ENCODE results near the gene RUSC2.

- TF ChIP-seq, protein P1, sequence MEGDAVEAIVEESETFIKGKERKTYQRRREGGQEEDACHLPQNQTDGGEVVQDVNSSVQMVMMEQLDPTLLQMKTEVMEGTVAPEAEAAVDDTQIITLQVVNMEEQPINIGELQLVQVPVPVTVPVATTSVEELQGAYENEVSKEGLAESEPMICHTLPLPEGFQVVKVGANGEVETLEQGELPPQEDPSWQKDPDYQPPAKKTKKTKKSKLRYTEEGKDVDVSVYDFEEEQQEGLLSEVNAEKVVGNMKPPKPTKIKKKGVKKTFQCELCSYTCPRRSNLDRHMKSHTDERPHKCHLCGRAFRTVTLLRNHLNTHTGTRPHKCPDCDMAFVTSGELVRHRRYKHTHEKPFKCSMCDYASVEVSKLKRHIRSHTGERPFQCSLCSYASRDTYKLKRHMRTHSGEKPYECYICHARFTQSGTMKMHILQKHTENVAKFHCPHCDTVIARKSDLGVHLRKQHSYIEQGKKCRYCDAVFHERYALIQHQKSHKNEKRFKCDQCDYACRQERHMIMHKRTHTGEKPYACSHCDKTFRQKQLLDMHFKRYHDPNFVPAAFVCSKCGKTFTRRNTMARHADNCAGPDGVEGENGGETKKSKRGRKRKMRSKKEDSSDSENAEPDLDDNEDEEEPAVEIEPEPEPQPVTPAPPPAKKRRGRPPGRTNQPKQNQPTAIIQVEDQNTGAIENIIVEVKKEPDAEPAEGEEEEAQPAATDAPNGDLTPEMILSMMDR (IDR thresholded peaks at IDR 0.05) = no peak
- TF ChIP-seq POLR2A (IDR thresholded peaks at IDR 0.05) = no peak
Observed at GRCh38 chr9:35452481-35452880, 37.4 kb upstream of the RUSC2 start.
